GM12873 (cell line): ENCODE results near the gene FRAT2.

Experiments
- CTCF ChIP-seq: IDR thresholded peaks from 2 replicates; pipeline ENCODE4 v1.5.1; 2012; ENCODE audit warnings: low read depth, mild to moderate bottlenecking, moderate library complexity, low read length, control low read depth; ENCODE audit not compliant: insufficient read depth; ENCODE audit errors: missing control alignments

FRAT2 gene

GRCh38 chr10:97311111-97311626 lies 23.4 kb downstream of the FRAT2 start:
- TF ChIP-seq CTCF = no peak

- no peak for TF ChIP-seq CTCF
Measured at GRCh38 chr10:97307866-97308780, 26.4 kb downstream of the FRAT2 start.

- TF ChIP-seq CTCF = no peak
Measured at GRCh38 chr10:97307441-97307840, 27.1 kb downstream of the FRAT2 start.

DNA sequence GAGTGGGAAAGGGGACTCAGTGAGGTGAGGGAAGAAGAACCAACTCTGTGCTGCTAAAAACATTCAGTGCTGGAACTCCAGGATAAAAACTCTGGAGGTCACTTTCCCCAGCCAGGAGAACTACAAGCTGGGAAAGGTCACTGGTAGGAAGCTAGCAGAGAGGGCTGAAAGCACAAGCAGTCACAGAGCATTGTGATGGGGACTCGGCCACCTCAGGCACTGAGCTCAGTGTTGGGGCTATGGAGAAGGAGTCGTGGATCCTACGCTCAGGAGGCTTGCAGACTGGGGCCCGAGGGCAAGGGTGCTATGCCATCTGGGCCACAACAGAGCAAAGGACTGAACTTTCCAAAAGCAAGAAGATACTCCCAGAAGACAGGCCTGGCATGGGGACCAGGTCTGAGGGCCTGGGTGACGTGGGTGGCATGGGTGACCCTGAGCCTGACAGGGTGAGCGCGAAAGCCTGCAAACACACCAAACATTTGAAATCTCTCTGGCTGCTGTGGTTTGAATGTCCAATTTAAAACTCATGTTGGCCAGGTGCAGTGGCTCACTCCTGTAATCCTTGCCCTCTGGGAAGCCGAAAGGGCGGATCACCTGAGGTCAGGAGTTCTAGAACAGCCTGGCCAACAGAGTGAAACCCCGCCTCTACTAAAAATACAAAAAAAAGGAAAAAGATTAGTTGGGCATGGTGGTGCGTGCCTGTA lies 32.3 kb downstream of the FRAT2 start:
- no peak for TF ChIP-seq CTCF

DNA sequence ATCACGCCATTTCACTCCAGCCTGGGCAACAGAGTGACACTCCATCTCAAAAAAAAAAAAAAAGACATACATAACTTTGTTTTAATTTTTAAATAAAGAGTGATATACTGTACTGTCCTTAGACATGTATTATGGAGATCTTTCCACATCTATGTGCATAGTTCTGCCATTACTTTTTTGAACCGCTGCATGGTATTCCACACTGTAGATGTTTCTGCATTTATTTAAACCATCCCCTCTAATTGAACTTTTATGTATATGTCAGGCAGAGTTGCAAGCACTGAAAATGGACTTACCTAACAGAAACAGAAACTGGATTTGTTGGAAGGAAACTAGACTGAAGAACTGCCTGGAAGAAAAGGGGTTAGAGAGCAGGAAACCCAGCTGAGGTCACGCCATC lies 33.5 kb downstream of the FRAT2 start:
- TF ChIP-seq CTCF = no peak

- no peak for TF ChIP-seq CTCF
Measured at GRCh38 chr10:97298223-97298571, 36.3 kb downstream of the FRAT2 start.

GRCh38 chr10:97297556-97298222 lies 36.8 kb downstream of the FRAT2 start:
- TF ChIP-seq CTCF = no peak
